Keratinocyte (primary cell): Measurements from ENCODE around the gene KCNMB3.

Source experiments
- EZH2 ChIP-seq: IDR thresholded peaks from one replicate; pipeline ENCODE4 v1.6.1; 2012; ENCODE audit warnings: inconsistent platforms, mild to moderate bottlenecking, low read length, moderate library complexity
- TF ChIP-seq, protein P1 (sequence below), 3 experiments: IDR thresholded peaks in 1 of 3; conservative IDR thresholded peaks in 1 of 3; optimal IDR thresholded peaks in 1 of 3; 2 replicates in 2 of 3; 3 replicates in 1 of 3; pipeline versions ENCODE3 to v1.5.1; 2011; ENCODE audit warnings: low read length in 3 of 3, mild to moderate bottlenecking in 3 of 3, moderate library complexity in 2 of 3, control low read depth in 1 of 3, inconsistent platforms in 1 of 3; ENCODE audit not compliant: insufficient read depth in 2 of 3; ENCODE audit errors: extremely low read depth in 1 of 3

DNA sequence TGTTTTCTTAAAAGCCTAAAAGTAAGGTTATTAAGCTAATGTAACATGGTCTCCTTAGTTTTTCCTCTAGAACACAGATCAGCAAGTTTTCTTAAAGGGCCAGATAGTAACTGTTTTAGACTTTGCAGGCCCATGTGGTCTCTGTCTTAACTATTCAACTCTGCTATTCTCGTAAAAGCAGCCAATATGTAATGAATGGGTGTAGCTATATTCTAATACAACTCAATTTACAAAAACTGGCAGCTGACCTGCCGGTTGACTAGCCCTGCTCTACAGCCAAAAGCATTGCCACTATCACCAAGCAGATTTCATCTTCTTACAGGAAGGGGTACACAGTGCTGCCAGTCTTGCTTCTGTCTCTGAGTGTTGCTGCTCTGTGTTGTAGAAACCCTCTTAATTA, 27.4 kb downstream of the KCNMB3 start:
- TF ChIP-seq, protein P1, sequence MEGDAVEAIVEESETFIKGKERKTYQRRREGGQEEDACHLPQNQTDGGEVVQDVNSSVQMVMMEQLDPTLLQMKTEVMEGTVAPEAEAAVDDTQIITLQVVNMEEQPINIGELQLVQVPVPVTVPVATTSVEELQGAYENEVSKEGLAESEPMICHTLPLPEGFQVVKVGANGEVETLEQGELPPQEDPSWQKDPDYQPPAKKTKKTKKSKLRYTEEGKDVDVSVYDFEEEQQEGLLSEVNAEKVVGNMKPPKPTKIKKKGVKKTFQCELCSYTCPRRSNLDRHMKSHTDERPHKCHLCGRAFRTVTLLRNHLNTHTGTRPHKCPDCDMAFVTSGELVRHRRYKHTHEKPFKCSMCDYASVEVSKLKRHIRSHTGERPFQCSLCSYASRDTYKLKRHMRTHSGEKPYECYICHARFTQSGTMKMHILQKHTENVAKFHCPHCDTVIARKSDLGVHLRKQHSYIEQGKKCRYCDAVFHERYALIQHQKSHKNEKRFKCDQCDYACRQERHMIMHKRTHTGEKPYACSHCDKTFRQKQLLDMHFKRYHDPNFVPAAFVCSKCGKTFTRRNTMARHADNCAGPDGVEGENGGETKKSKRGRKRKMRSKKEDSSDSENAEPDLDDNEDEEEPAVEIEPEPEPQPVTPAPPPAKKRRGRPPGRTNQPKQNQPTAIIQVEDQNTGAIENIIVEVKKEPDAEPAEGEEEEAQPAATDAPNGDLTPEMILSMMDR (optimal IDR thresholded peaks at IDR 0.05 in 1 of 3, IDR thresholded peaks at IDR 0.05 in 1 of 3, conservative IDR thresholded peaks at IDR 0.05 in 1 of 3; ENCODE audit: extremely low read depth in 1 of 3, insufficient read depth in 2 of 3, low read length in 3 of 3): no peak
- TF ChIP-seq EZH2: no peak
